NCI-H510A treated with DMSO at 0.1 percent for 48 hours (cell line): Measurements from ENCODE around the gene TRIM67.
A peak's percentile ranks its signal among the peaks of the same experiment; 100 is the strongest.
"Not testable (repeated sequence)": the region's sequence is repeated elsewhere in the genome, so short reads cannot be mapped to it uniquely, and the experiment has no call there.

Experiments
- DNase-seq: peaks from one replicate; lab custom pipeline; 2025; lab: John Stamatoyannopoulos, UW

The TRIM67 gene

GRCh38 chr1:231158141-231158540, 3.7 kb upstream of the TRIM67 start:
- DNase-seq = not testable (repeated sequence)

- DNase-seq = peak; percentile 10
These were observed 2.5 kb upstream of the TRIM67 start for GRCh38 chr1:231159202-231159962.

DNA sequence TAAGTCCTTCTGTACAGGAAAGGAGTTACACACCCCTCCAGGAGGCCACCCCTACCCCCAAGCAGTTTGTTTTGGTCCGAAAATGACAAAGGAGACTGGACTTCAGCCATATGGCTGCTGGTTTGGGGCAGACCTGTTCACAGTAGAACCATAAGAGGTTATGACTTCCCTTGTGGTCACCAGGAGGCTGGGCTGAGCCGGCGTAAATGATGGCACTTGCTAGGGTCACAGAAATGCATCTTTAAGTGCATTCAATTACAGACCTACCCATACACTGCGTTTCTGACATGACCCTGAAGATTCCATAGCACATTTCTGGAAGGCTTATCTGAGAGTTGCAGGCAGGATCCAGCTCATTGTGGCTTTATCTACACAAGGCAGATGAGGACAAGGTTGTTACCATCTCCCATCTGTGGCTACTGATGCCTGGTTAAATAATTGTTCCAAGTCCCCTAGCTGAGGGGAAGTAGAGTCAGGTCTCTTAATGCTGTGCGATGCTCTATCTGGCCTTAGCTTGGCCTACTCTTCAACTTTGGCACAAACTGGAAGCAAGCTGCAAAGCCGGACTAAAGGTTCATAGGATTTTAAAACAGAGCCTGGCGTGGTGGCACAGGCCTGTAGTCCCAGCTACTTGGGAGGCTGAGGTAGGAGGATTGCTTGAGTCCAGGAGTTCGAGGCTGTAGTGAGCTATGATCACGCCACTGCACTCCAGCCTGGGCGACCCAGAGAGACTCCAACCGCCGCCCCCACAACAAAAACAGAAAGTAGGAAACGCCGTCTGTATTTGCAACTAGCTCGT, 1.7 kb upstream of the TRIM67 start:
- DNase-seq = no peak

GRCh38 chr1:231160895-231161666, 777 bp upstream of the TRIM67 start:
- DNase-seq = no peak

DNA sequence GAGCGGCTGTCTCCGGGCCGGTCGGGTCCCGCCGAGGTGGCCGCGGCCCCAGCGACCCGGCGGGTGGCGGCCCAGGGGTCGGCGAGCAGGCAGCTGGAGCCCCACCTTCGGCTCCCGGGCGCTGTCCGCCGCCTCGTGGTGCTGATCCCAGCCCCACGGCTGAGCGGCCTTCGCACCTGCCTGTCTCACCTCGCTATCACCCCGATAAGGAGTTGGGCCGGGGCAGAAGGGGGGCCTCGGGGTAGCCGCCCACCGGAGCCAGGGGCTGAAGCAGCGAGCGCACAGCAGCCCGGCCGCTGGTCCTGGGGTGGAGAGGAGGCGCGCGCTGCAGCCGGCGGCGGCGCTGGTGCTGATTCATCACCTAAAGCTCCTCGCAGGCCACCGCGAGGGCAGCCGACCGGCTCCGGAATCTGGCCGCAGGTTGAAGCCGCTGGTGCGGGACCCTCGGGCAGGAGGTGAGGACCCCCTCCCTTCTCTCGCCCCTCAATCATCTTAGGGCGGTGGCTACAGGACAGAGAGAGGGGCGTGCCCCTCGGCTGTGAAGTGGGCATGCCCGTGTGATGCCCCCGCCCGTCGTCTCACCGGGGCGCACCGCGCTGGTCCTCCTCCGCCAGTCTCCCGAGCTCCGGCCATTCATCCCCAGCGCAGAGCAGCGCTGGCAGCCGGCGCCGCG, 575 bp downstream of the TRIM67 start:
- DNase-seq = peak; percentile 76

- no peak for DNase-seq
These were observed 1.3 kb downstream of the TRIM67 start for GRCh38 chr1:231162970-231163829.

- DNase-seq = no peak
These were observed 2.1 kb downstream of the TRIM67 start for GRCh38 chr1:231163830-231164427.

DNA sequence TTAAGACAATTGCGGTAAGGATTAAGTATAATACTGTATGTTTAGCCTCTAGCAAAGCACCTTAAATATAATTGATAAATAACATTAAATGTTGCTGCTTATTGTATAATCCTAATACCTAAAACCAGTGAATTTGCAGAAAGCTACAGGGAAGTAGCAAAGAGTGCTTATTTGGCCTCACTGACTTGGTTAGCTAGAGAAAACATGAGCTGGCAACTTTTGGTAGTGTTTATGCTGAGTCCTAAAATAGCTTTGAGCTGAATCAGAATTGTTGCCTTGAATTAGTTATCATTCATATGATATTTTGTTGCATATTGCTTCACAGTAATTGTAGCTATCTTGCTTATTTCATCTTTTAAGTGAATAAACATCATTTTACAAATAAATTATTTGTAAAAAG, 3.5 kb downstream of the TRIM67 start:
- no peak for DNase-seq

DNA sequence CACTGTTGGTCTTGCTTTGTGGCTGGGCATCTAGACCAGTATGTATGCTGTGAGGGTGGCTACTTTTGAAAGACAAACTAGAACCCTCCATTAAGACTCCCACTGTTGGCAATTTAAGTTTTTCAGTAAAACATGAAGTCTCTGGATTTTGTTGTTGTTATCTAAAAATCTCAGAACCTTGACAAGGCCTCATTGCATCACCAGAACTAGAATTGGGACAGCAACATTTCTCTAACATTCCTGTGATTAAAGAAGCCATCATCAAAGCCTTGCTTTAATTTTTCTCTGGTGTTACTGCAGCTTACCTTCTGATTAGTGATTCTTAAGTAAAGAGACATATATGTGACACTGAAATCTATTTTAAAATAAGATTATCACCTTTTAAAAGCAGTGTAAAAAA, 4.5 kb downstream of the TRIM67 start:
- no peak for DNase-seq

GRCh38 chr1:231170875-231171274, 9.0 kb downstream of the TRIM67 start:
- peak; percentile 43 for DNase-seq

DNA sequence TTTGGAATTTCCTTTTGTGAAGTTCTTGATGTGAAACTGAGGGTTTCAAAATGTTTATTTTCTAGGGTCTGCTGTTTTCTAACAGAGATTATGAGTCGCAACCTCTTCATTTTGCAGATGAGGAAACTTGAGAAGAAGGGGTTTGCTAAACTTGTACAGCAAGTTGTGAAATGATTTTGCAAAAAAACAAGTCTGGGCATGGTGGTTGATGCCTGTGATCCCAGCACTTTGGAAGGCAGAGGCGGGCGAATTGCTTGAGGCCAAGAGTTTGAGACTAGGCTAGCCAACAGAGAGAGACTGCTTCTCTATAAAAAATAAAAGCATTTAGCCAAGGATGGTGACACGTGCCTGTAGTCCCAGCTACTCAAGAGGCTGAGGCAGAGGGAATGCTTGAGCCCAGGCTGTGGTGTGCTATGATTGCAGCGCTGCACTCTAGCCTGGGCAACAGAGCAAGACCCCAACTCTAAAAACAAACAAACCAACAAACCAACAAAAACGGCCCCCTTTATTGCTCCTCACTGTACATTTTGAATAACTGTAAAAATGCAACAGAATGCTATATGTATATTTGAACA, 9.9 kb downstream of the TRIM67 start:
- no peak for DNase-seq

- DNase-seq = peak; percentile 66
These were observed 10.6 kb downstream of the TRIM67 start for GRCh38 chr1:231172411-231172810.

DNA sequence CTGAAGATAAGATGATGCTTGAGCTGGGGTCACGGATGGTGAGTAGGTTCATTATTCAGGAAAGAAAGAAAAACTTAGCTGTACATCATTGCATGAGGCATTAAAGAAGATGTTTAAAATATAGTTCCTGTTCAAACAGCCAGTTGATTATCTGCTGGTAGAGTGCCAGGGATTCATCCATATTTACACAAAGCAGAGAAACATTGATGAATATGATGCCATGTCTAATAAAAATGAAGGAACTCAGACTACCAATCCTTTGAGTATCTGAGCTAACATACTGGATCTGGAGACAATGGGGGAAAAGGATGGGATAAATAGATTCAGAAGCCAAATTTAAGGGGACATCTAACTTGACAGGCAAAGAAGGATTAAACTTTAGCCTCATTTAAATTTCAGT, 14.6 kb downstream of the TRIM67 start:
- DNase-seq = no peak

- DNase-seq = no peak
These were observed 15.4 kb downstream of the TRIM67 start for GRCh38 chr1:231177226-231177625.

DNA sequence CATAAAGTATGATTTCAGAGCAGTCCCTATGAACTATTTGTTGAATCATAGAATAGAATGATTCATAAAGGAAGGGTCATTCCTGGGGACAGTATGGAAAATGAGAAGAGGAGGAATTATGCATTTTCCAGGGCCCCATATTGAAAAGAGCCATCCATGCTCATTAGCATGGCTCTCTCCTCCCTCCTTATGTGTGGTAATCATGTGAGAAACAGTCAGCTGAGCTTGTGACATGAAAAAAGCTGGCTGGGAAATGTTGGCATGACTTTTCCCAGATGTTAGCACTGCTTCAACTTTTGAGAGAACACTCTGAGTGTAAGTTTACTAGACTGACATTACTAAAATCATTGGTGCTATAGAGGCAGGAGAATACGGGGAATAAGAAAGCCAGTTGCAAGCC, 16.1 kb downstream of the TRIM67 start:
- DNase-seq = no peak

GRCh38 chr1:231178970-231179369, 17.1 kb downstream of the TRIM67 start:
- DNase-seq = no peak

DNA sequence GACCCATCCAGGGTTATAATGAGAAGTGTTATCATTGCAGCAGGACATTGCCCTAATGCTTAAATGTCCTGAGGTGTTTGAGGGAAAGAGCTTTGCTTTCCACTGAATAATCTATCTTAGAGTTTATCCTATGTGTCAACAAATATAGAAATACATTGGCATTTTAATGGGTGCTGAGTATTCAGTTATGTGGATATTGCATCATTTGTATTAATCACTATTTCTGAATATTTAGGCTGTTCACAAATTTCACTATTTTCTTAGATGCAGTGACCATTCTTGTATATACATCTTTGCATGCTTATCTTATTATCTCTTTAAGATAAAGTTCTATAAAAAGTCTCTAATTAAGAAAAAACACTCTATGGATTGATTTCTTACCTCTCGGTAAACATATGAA, 18.2 kb downstream of the TRIM67 start:
- DNase-seq = no peak

- no peak for DNase-seq
These were observed 19.4 kb downstream of the TRIM67 start for GRCh38 chr1:231181271-231181670.

GRCh38 chr1:231182317-231182716, 20.5 kb downstream of the TRIM67 start:
- no peak for DNase-seq
